Thoracic aorta (tissue), 2 donors: ENCODE results near the gene FNDC3B. TPM values are rescaled to one million over a fixed set of nuclear protein-coding genes. Genes with fewer than 3 reads are reported as not detected.

ENCODE experiments used
- ATAC-seq: fragments of 150-250 bp; one replicate; pipeline ENCODE4 v1.8.0; 2017; ENCODE audit warnings: low read depth; ENCODE audit not compliant: insufficient number of reproducible peaks, low FRiP score
- DNase-seq: peaks from one replicate; pipeline ENCODE4 v3.0.0-alpha.2; 2020; ENCODE audit warnings: low spot score
- H3K27ac ChIP-seq, 2 donors: fragments of 200-600 bp; sonication (generic); 1 replicate in 1 of 2; 2 replicates in 1 of 2; pipeline ENCODE4 v1.5.1; 2016; ENCODE audit warnings: mild to moderate bottlenecking in 2 of 2, moderate library complexity in 2 of 2
- H3K27me3 ChIP-seq: fragments of 200-600 bp; sonication (generic); replicated peaks from 2 replicates; pipeline ENCODE4 v1.6.0; 2016; ENCODE audit warnings: mild to moderate bottlenecking; ENCODE audit not compliant: insufficient read depth
- H3K36me3 ChIP-seq: fragments of 200-600 bp; sonication (generic); one replicate; pipeline ENCODE4 v1.5.1; 2016
- H3K4me1 ChIP-seq, 2 donors: fragments of 200-600 bp; sonication (generic); 1 replicate in 1 of 2; 2 replicates in 1 of 2; pipeline versions ENCODE4 v1.5.1 to v1.6.0; 2016; ENCODE audit warnings: low read depth in 2 of 2, mild to moderate bottlenecking in 1 of 2; ENCODE audit not compliant: control insufficient read depth in 1 of 2
- H3K4me3 ChIP-seq: fragments of 200-600 bp; sonication (generic); 2 replicates; pipeline ENCODE4 v1.5.1; 2016; ENCODE audit warnings: mild to moderate bottlenecking
- H3K9me3 ChIP-seq: fragments of 200-600 bp; sonication (generic); 2 replicates; pipeline ENCODE4 v1.5.1; 2016
- CTCF ChIP-seq: fragments of 200-600 bp; sonication (generic); IDR thresholded peaks from one replicate; pipeline ENCODE4 v1.5.1; 2019; ENCODE audit warnings: antibody characterized with exemption
- total RNA-seq, 2 donors: library from RNA; depleted of rRNA; stranded (reverse); fragments of >200 nt; gene quantifications; one replicate each; pipeline versions ENCODE4 v1.1.0 to v1.2.3, GENCODE V29; 2016

Gene FNDC3B
- total RNA-seq, 2 donors from 2014 or later = 113 to 163 TPM

GRCh38 chr3:172176061-172176770, 136.8 kb downstream of the FNDC3B start:
- ATAC-seq (no peak), DNase-seq (no peak)
- Histone ChIP-seq H3K27ac (peak overlapping the region in 1 of 2 donors; percentile 3), H3K9me3 (no peaks in the 10 kb centered on the region), H3K4me3 (no peak overlapping the region), H3K4me1 (peaks cover 33 to 72% of the 10 kb centered on the region in 2 donors), H3K27me3 (no peaks in the 10 kb centered on the region), H3K36me3 (no peaks in the 10 kb centered on the region)
- no peak for TF ChIP-seq CTCF

GRCh38 chr3:172177046-172177445, 137.7 kb downstream of the FNDC3B start:
- H3K4me3 ChIP-seq = no peak overlapping the region
- H3K36me3 ChIP-seq = no peaks in the 10 kb centered on the region
- peaks cover 33 to 72% of the 10 kb centered on the region in 2 donors for H3K4me1 ChIP-seq
- H3K27me3 ChIP-seq = no peaks in the 10 kb centered on the region
- peak overlapping the region in 1 of 2 donors; percentile 3 for H3K27ac ChIP-seq
- TF ChIP-seq CTCF = no peak
- ATAC-seq (no peak), DNase-seq (no peak)
- no peaks in the 10 kb centered on the region for H3K9me3 ChIP-seq

- no peaks in the 10 kb centered on the region for H3K27me3 ChIP-seq
- ATAC-seq (no peak), DNase-seq (no peak)
- peaks cover 29 to 73% of the 10 kb centered on the region in 2 donors for H3K4me1 ChIP-seq
- no peak for TF ChIP-seq CTCF
- H3K9me3 ChIP-seq = no peaks in the 10 kb centered on the region
- no peaks in the 10 kb centered on the region for H3K36me3 ChIP-seq
- no peak overlapping the region for H3K4me3 ChIP-seq
- no peak overlapping the region for H3K27ac ChIP-seq
These were observed 138.5 kb downstream of the FNDC3B start for GRCh38 chr3:172177803-172178316.

- Histone ChIP-seq H3K9me3 (no peaks in the 10 kb centered on the region), H3K4me3 (no peak overlapping the region), H3K27me3 (no peaks in the 10 kb centered on the region), H3K36me3 (no peaks in the 10 kb centered on the region), H3K27ac (no peak overlapping the region), H3K4me1 (peaks cover 26 to 77% of the 10 kb centered on the region in 2 donors)
- TF ChIP-seq CTCF = no peak
- ATAC-seq (no peak), DNase-seq (no peak)
These were observed 140.5 kb downstream of the FNDC3B start for GRCh38 chr3:172179680-172180399.

GRCh38 chr3:172180473-172180872, 141.1 kb downstream of the FNDC3B start:
- no peak for DNase-seq
- H3K27me3 ChIP-seq = no peaks in the 10 kb centered on the region
- H3K4me3 ChIP-seq = no peak overlapping the region
- no peaks in the 10 kb centered on the region for H3K36me3 ChIP-seq
- no peak for TF ChIP-seq CTCF
- H3K4me1 ChIP-seq = peaks cover 25 to 77% of the 10 kb centered on the region in 2 donors
- no peak overlapping the region for H3K27ac ChIP-seq
- H3K9me3 ChIP-seq = no peaks in the 10 kb centered on the region
- no peak for ATAC-seq
